ENCODE results near the gene FBXO33. TPM values are rescaled to one million over a fixed set of nuclear protein-coding genes. Genes with fewer than 3 reads are reported as not detected.
A peak's percentile ranks its signal among the peaks of the same experiment; 100 is the strongest.

The FBXO33 gene
- total and polyA plus RNA-seq, 2 of the 8 experiments (the other 6 are each of a cell fraction or from before 2014, with no cell fraction given), result 4.7 to 11.5 TPM

DNA sequence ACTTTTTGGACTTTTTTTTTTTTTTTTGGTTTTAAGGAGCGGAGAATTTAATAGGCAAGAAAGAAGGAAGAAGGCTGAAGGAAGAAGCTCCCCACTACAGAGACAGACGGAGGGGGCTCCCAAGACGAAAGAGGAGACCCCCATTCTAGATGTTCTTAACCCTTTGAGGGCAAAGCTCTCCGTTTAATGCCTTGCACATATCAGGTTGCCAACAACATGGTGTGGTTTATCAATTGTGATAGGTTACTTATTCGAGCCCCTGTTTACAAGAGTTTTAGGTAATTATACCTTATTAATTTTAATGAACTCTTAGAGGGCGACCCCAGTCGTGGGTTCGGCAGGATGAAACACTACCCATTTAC is 1.2 kb upstream of the FBXO33 start:
- H2AFZ ChIP-seq (ENCODE audit: low read length), result no peak overlapping the region; the same call in 1 of the 2 replicates
- H3K23ac ChIP-seq (ENCODE audit: insufficient read length), result no peak overlapping the region
- no peak overlapping the region for H2BK15ac ChIP-seq (ENCODE audit: low read length)
- no peak overlapping the region for H2AK5ac ChIP-seq (ENCODE audit: low read depth, low read length)
- H3K4me2 ChIP-seq (ENCODE audit: insufficient read depth in 1 of 2, low read depth in 2 of 2, low read length in 2 of 2), result peak overlapping the region; percentile 70 to 92
- H3K79me2 ChIP-seq (ENCODE audit: control insufficient read depth in 1 of 2, insufficient read depth in 2 of 2, low read length in 2 of 2), result peaks cover 0 to 28% of the 10 kb centered on the region in 2 experiments; a peak in 3 of 4 replicates
- H3K4me3 ChIP-seq (ENCODE audit: extremely low read depth in 1 of 4, insufficient read depth in 2 of 4, low read depth in 3 of 4, low read length in 4 of 4), result peak overlapping the region; percentile 69 to 95 (median 70)
- peak overlapping the region in 1 of 4 experiments; percentile 81; a peak in 3 of 7 replicates for H3K9ac ChIP-seq (replicated peaks in 1 of 4; ENCODE audit: extremely low read depth in 1 of 4, low read depth in 3 of 4, low read length in 3 of 4)
- H4K5ac ChIP-seq (ENCODE audit: insufficient read length, low read depth, low read length), result no peak overlapping the region
- no peaks in the 10 kb centered on the region; a peak in 1 of 7 replicates for H3K4me1 ChIP-seq (replicated peaks in 1 of 4; ENCODE audit: control insufficient read depth in 3 of 4, insufficient read depth in 4 of 4, low read length in 3 of 4)
- no peak overlapping the region for H3K4ac ChIP-seq (replicated peaks; ENCODE audit: insufficient read length, low read depth, low read length)
- H3K27me3 ChIP-seq (replicated peaks in 1 of 4; ENCODE audit: control insufficient read depth in 3 of 4, extremely low read depth in 1 of 4, insufficient read depth in 3 of 4, low read length in 3 of 4), result no peaks in the 10 kb centered on the region
- H2BK20ac ChIP-seq (ENCODE audit: low read length), result no peak overlapping the region
- H3K27ac ChIP-seq (ENCODE audit: low read depth, low read length), result no peak overlapping the region
- 32% methylated on average over 8 of the region's 8 CpGs; no CpG with 5 or more reads in 1 of the 2 experiments for WGBS, 2 experiments (ENCODE audit: extremely low coverage in 1 of 2, insufficient coverage in 1 of 2, insufficient read length in 1 of 2, insufficient replicate concordance in 2 of 2, low coverage in 1 of 2, low lambda C conversion rate in 2 of 2, missing lambda C conversion rate in 1 of 2)
- no peak overlapping the region for H2BK5ac ChIP-seq (ENCODE audit: low read depth, low read length)
- no peak overlapping the region for H4K8ac ChIP-seq (ENCODE audit: extremely low read depth, insufficient read depth, low read length)
- CTCF ChIA-PET (ENCODE audit: partially characterized antibody), result interaction anchor here (0.6 to 2.3 kb wide), 3 partner anchors 9 to 1431 kb away, joined by 3 to 8 read pairs (median 3); no protein-coding TSS in a partner anchor
- H3K23me2 ChIP-seq (ENCODE audit: low read depth, low read length), result peaks cover 3% of the 10 kb centered on the region; the same call in 1 of the 2 replicates
- no peak for DNase-seq (ENCODE audit: low read depth in 1 of 2, low spot score in 2 of 2)
- no peak overlapping the region for H4K91ac ChIP-seq (replicated peaks; ENCODE audit: insufficient read length, low read length)
- POLR2A ChIA-PET (ENCODE audit: partially characterized antibody), result interaction anchor here (0.6 to 3.1 kb wide), 8 partner anchors 8 to 263 kb away, joined by 3 to 24 read pairs (median 7); partner anchors contain the start of gene TRAPPC6B
- no peak for FAIRE-seq
- no peaks in the 10 kb centered on the region for H3K36me3 ChIP-seq (ENCODE audit: control insufficient read depth in 2 of 4, insufficient read depth in 4 of 4, low read length in 3 of 4)
- no peak overlapping the region for H3K14ac ChIP-seq (ENCODE audit: insufficient read length)
- H3K9me3 ChIP-seq (ENCODE audit: insufficient read depth in 2 of 2, low read depth in 1 of 2, low read length in 1 of 2), result no peaks in the 10 kb centered on the region
- H2BK120ac ChIP-seq (replicated peaks; ENCODE audit: low read depth, low read length), result no peak overlapping the region
- no peak for TF ChIP-seq NANOG (IDR thresholded peaks at IDR 0.05; ENCODE audit: insufficient read depth, low read depth, low read length, poor library complexity, severe bottlenecking)
- no peak for TF ChIP-seq ASH2L (IDR thresholded peaks at IDR 0.05; ENCODE audit: low read length)
- TF ChIP-seq SIRT6 (IDR thresholded peaks at IDR 0.05; ENCODE audit: low read length), result no peak
- TF ChIP-seq KDM1A (IDR thresholded peaks at IDR 0.05; ENCODE audit: borderline replicate concordance, low read length), result no peak
- TF ChIP-seq EP300 (IDR thresholded peaks at IDR 0.05; ENCODE audit: borderline replicate concordance in 1 of 2, low read depth in 2 of 2, low read length in 2 of 2), result no peak
- H3K56ac ChIP-seq (replicated peaks; ENCODE audit: insufficient read length, low read depth, low read length), result no peak overlapping the region
- H4K20me1 ChIP-seq (replicated peaks in 1 of 2; ENCODE audit: control insufficient read depth in 1 of 2, insufficient read depth in 2 of 2, low read length in 2 of 2), result peaks cover 3 to 14% of the 10 kb centered on the region in 2 experiments
- H3K79me1 ChIP-seq (ENCODE audit: low read depth, low read length), result no peaks in the 10 kb centered on the region; the same call in 1 of the 2 replicates
- no peak overlapping the region for H3K18ac ChIP-seq (ENCODE audit: extremely low read depth, low read length)
- no peak overlapping the region for H2BK12ac ChIP-seq (ENCODE audit: low read depth, low read length)

Data from H1 (cell line).